Esophagus squamous epithelium (tissue), 4 donors: ENCODE measurements around the gene TMCO4.

Experiments used
- CTCF ChIP-seq, 6 experiments: fragments of 450-650 bp in 4 of 6; fragments of 200-600 bp in 2 of 6; sonication (generic) in 2 of 6; IDR thresholded peaks; one replicate each; pipeline ENCODE4 v1.5.1; 2016 to 2019; ENCODE audit warnings: antibody characterized with exemption in 6 of 6, mild to moderate bottlenecking in 4 of 6, moderate library complexity in 4 of 6
- POLR2A ChIP-seq, 4 donors: fragments of 450-650 bp; IDR thresholded peaks; one replicate each; pipeline ENCODE4 v1.6.1; 2017; ENCODE audit warnings: antibody characterized with exemption in 4 of 4, mild to moderate bottlenecking in 4 of 4, moderate library complexity in 3 of 4

- TF ChIP-seq CTCF (IDR thresholded peaks at IDR 0.05), result no peak
- TF ChIP-seq POLR2A (IDR thresholded peaks at IDR 0.05), result no peak
Observed at GRCh38 chr1:19698181-19698580, 101.5 kb downstream of the TMCO4 start.
